ENCODE results near the gene METTL6.

GRCh38 chr3:15430624-15431023, 3.3 kb upstream of the METTL6 start:
- TF ChIP-seq CTCF (conservative IDR thresholded peaks at IDR 0.05 in 1 of 2, IDR thresholded peaks at IDR 0.05 in 1 of 2; ENCODE audit: low read depth in 1 of 2, low read length in 2 of 2) (no peak), EZH2 (IDR thresholded peaks at IDR 0.05; ENCODE audit: low read length, missing control alignments) (no peak)
